Neural cell (in vitro differentiated cells): ENCODE measurements around the gene FCGR2B. TPM values are rescaled to one million over a fixed set of nuclear protein-coding genes. Genes with fewer than 3 reads are reported as not detected.
"Not testable (repeated sequence)": the region's sequence is repeated elsewhere in the genome, so short reads cannot be mapped to it uniquely, and the experiment has no call there.

ENCODE experiments used
- H2AFZ ChIP-seq: fragments of 200-600, 300-800 bp; sonication (generic), shearing (Covaris generic); 2 replicates; pipeline ENCODE4 v1.6.0; 2014; ENCODE audit warnings: low read depth, mild to moderate bottlenecking, antibody characterized with exemption, low read length, moderate library complexity
- H3F3A ChIP-seq: fragments of 200-600 bp; shearing (Covaris generic); 2 replicates; pipeline ENCODE4 v1.6.1; 2016; ENCODE audit warnings: mild to moderate bottlenecking, moderate library complexity, mixed read lengths, antibody characterized with exemption, low read length; ENCODE audit not compliant: insufficient read depth, poor library complexity, severe bottlenecking
- H3K27ac ChIP-seq: fragments of 200-600, 300-800 bp; sonication (generic), shearing (Covaris generic); 2 replicates; pipeline ENCODE4 v1.5.1; 2014; ENCODE audit warnings: mild to moderate bottlenecking, low read length, moderate library complexity
- H3K27me3 ChIP-seq: fragments of 300-800, 200-600 bp; sonication (generic), shearing (Covaris generic); 2 replicates; pipeline ENCODE4 v1.6.0; 2014; ENCODE audit warnings: mild to moderate bottlenecking, low read depth, low read length, moderate library complexity; ENCODE audit not compliant: insufficient read depth
- H3K36me3 ChIP-seq: fragments of 300-800, 200-600 bp; sonication (generic), shearing (Covaris generic); 2 replicates; pipeline ENCODE4 v1.5.1; 2014; ENCODE audit warnings: mild to moderate bottlenecking, antibody characterized with exemption, low read length, moderate library complexity; ENCODE audit not compliant: insufficient read depth
- H3K4me2 ChIP-seq: fragments of 300-800, 200-600 bp; sonication (generic), shearing (Covaris generic); 2 replicates; pipeline ENCODE4 v1.6.0; 2014; ENCODE audit warnings: mild to moderate bottlenecking, low read length
- H3K4me3 ChIP-seq: fragments of 300-800, 200-600 bp; sonication (generic), shearing (Covaris generic); 2 replicates; pipeline ENCODE4 v1.5.1; 2014; ENCODE audit warnings: mild to moderate bottlenecking, low read length, moderate library complexity
- H3K79me2 ChIP-seq: fragments of 200-600 bp; shearing (Covaris generic); replicated peaks from 2 replicates; pipeline ENCODE4 v1.6.0; 2014; ENCODE audit warnings: mild to moderate bottlenecking, low read length, moderate library complexity; ENCODE audit not compliant: insufficient read depth
- H3K9ac ChIP-seq: fragments of 300-800, 200-600 bp; sonication (generic), shearing (Covaris generic); 2 replicates; pipeline ENCODE4 v1.6.1; 2016; ENCODE audit warnings: mild to moderate bottlenecking, low read length, mixed read lengths
- H3K9me2 ChIP-seq: fragments of 200-600 bp; shearing (Covaris generic); 2 replicates; pipeline ENCODE4 v1.6.1; 2016; ENCODE audit warnings: mild to moderate bottlenecking, low read length, mixed read lengths; ENCODE audit not compliant: insufficient read depth
- H3K9me3 ChIP-seq: fragments of 200-600, 300-800 bp; sonication (generic), shearing (Covaris generic); 2 replicates; pipeline ENCODE4 v1.6.1; 2016; ENCODE audit warnings: mild to moderate bottlenecking, mixed run types, low read length, moderate library complexity, mixed read lengths
- H4K20me1 ChIP-seq: fragments of 200-600 bp; shearing (Covaris generic); 2 replicates; pipeline ENCODE4 v1.6.1; 2016; ENCODE audit warnings: mild to moderate bottlenecking, mixed run types; ENCODE audit not compliant: insufficient read depth
- SMC3 ChIP-seq: fragments of 450-650 bp; conservative IDR thresholded peaks from 2 replicates; pipeline ENCODE4 v1.6.1; 2014; ENCODE audit warnings: antibody characterized with exemption, mild to moderate bottlenecking, moderate library complexity; ENCODE audit not compliant: poor library complexity
- polyA plus RNA-seq: library from polyadenylated mRNA; depleted of rRNA; stranded (reverse); fragments of >200 nt; gene quantifications from 2 replicates; pipeline ENCODE4 v1.2.3, GENCODE V29; 2014
- TF ChIP-seq, protein P1 (sequence below): fragments of 450-650 bp; IDR thresholded peaks from 2 replicates; pipeline ENCODE4 v1.5.1; 2014; ENCODE audit warnings: antibody characterized with exemption, mild to moderate bottlenecking, moderate library complexity; ENCODE audit not compliant: poor library complexity, severe bottlenecking

Gene FCGR2B
- polyA plus RNA-seq, 1 donor from 2014 or later, result not detected

GRCh38 chr1:161647507-161648360 lies 15.2 kb upstream of the FCGR2B start:
- not testable (repeated sequence) for H3K27me3 ChIP-seq, H3K4me2 ChIP-seq, H3K9me3 ChIP-seq, H2AFZ ChIP-seq, H3K27ac ChIP-seq, H3K9me2 ChIP-seq, H3K9ac ChIP-seq, H3F3A ChIP-seq, H3K36me3 ChIP-seq, H3K4me3 ChIP-seq, H3K79me2 ChIP-seq, H4K20me1 ChIP-seq
- TF ChIP-seq, protein P1, sequence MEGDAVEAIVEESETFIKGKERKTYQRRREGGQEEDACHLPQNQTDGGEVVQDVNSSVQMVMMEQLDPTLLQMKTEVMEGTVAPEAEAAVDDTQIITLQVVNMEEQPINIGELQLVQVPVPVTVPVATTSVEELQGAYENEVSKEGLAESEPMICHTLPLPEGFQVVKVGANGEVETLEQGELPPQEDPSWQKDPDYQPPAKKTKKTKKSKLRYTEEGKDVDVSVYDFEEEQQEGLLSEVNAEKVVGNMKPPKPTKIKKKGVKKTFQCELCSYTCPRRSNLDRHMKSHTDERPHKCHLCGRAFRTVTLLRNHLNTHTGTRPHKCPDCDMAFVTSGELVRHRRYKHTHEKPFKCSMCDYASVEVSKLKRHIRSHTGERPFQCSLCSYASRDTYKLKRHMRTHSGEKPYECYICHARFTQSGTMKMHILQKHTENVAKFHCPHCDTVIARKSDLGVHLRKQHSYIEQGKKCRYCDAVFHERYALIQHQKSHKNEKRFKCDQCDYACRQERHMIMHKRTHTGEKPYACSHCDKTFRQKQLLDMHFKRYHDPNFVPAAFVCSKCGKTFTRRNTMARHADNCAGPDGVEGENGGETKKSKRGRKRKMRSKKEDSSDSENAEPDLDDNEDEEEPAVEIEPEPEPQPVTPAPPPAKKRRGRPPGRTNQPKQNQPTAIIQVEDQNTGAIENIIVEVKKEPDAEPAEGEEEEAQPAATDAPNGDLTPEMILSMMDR, result peak; percentile 31
- TF ChIP-seq SMC3, result peak; percentile 17

- not testable (repeated sequence) for H3K4me3 ChIP-seq, H3K9ac ChIP-seq, H3K9me3 ChIP-seq, H3K27me3 ChIP-seq, H3K79me2 ChIP-seq, H2AFZ ChIP-seq, H3F3A ChIP-seq, H3K9me2 ChIP-seq, H3K36me3 ChIP-seq, H4K20me1 ChIP-seq, H3K27ac ChIP-seq, H3K4me2 ChIP-seq
Measured at GRCh38 chr1:161653541-161653940, 9.4 kb upstream of the FCGR2B start.

GRCh38 chr1:161653971-161654370 lies 9.0 kb upstream of the FCGR2B start:
- not testable (repeated sequence) for H3K27ac ChIP-seq, H3K4me2 ChIP-seq, H3K36me3 ChIP-seq, H4K20me1 ChIP-seq, H3F3A ChIP-seq, H3K9me3 ChIP-seq, H3K9ac ChIP-seq, H3K4me3 ChIP-seq, H3K79me2 ChIP-seq, H3K9me2 ChIP-seq, H3K27me3 ChIP-seq, H2AFZ ChIP-seq

DNA sequence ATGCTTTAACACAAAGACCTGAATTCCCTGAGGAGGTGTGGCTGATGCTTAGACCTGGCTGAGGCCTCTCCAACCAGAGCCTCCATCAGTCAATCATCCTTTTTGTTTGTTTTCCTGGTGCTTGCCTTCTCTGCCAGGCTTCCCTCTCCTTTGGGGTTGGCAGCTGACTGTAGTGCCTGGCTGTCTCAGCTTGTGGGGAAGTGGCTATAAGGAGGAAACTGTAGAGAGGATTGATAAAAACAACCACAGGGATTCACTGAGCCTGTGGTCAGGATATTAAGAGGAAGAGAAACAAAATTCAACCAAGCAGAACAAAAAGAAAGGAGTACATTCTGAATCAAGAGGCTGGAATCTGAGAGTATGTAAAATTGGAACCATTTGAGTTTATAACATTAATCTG lies 4.4 kb upstream of the FCGR2B start:
- not testable (repeated sequence) for H3K4me2 ChIP-seq, H3K9ac ChIP-seq, H3K36me3 ChIP-seq, H3F3A ChIP-seq, H3K9me3 ChIP-seq, H3K79me2 ChIP-seq, H4K20me1 ChIP-seq, H2AFZ ChIP-seq, H3K4me3 ChIP-seq, H3K27ac ChIP-seq, H3K27me3 ChIP-seq, H3K9me2 ChIP-seq

DNA sequence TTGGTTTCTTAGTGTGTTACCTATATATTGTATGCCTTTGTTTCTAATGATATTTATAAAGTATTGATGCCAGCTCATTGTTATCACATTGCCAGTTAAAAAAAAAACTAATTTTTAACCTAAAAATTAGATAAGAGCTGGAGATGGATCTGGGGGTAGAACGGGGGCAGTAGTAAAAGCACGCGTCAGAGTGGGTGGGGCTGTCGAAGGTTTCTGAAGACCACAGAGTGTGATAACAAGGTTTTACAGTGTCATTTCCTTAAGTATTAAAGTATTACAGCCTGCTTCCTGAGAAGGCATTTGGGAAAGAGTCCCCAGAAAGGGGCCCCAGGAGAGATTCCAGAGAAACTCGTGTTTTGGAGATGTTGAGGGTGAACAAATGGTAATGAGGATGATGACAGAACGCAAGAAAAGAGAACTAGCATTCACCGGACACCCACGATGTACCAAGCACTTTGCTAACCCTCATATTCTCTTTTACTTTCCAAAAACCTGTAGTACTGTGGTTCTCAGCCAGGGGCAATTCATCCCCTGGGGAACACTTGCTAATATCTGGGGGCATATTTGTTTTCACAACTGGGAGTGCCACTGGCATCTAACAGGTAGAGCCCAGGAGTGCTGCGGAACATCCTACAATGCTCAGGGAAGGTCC lies 1.2 kb upstream of the FCGR2B start:
- H3K9ac ChIP-seq, H3K4me3 ChIP-seq, H3F3A ChIP-seq, H3K27ac ChIP-seq, H3K9me3 ChIP-seq, H3K79me2 ChIP-seq, H3K4me2 ChIP-seq, H3K9me2 ChIP-seq, H3K36me3 ChIP-seq, H4K20me1 ChIP-seq, H2AFZ ChIP-seq, H3K27me3 ChIP-seq: not testable (repeated sequence)

DNA sequence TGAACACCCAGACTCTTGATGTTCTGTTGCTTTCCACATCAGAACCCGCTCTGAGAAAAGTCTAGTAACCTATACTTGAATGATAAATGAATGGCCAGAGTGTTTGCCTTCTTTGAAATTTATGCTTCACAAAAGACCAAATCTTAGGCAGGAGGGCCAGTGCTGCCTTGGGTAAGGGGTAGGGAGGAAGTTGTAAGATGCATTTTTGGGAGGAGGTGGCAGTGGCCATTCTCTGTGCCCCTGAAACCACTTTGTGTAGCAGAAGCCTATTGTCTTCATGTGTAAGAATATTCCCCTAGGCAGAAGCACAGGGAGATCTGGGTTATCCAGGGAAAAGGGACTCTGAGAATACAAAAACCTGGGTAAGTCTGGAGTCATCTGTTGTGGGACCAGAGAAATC lies 626 bp downstream of the FCGR2B start:
- not testable (repeated sequence) for H4K20me1 ChIP-seq, H3K36me3 ChIP-seq, H3K27me3 ChIP-seq, H3K79me2 ChIP-seq, H2AFZ ChIP-seq, H3K9me2 ChIP-seq, H3K27ac ChIP-seq, H3F3A ChIP-seq, H3K4me2 ChIP-seq, H3K9ac ChIP-seq, H3K9me3 ChIP-seq, H3K4me3 ChIP-seq

DNA sequence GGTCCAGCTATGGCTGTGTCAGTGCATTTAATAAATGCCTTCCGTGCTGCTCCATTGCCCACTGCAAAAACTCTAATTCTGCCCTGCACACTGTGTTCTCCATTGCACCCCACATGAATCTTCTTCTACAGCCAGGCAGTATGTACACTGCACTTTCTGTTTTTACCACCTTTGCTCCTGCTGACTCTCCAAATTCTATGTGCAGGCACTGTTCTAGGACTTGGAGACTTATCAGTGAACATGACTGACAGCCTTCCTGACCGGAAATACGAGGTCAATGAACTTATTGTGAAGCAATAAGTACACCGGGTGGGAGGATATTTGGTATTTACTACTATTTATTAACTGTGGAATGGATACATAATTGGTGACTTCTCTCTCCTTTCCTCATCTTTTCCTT lies 1.7 kb downstream of the FCGR2B start:
- H3F3A ChIP-seq, H3K27me3 ChIP-seq, H3K79me2 ChIP-seq, H3K9me3 ChIP-seq, H3K4me2 ChIP-seq, H3K36me3 ChIP-seq, H3K4me3 ChIP-seq, H3K27ac ChIP-seq, H3K9ac ChIP-seq, H3K9me2 ChIP-seq, H2AFZ ChIP-seq, H4K20me1 ChIP-seq: not testable (repeated sequence)
